Activated T-helper 1 cell treated with anti-CD3 and anti-CD28 coated beads, Interleukin-12 subunit alpha, Interleukin-12 subunit beta, Interleukin-2, Interleukin-4 antibody, amounts not matched to agents 30 ng/mL and 10 ng/mL and 1 ng/mL, durations not matched to agents 14 hours and 24 hours and 36 hours (primary cell): ENCODE measurements around the gene HES6. TPM values are rescaled to one million over a fixed set of nuclear protein-coding genes. Genes with fewer than 3 reads are reported as not detected.

Experiments used
- DNase-seq: peaks from one replicate; pipeline ENCODE4 v3.0.0; 2021; ENCODE audit warnings: low spot score
- H3K27ac Mint-ChIP-seq: one replicate; pipeline ENCODE4 v1.8.0; 2021; ENCODE audit warnings: mild to moderate bottlenecking, mixed read lengths
- H3K27me3 Mint-ChIP-seq: one replicate; pipeline ENCODE4 v1.8.0; 2022; ENCODE audit warnings: mild to moderate bottlenecking, moderate library complexity, mixed read lengths; ENCODE audit not compliant: insufficient read depth
- H3K36me3 Mint-ChIP-seq: one replicate; pipeline ENCODE4 v1.8.0; 2021; ENCODE audit warnings: low read depth, mixed read lengths
- H3K4me1 Mint-ChIP-seq: one replicate; pipeline ENCODE4 v1.8.0; 2021; ENCODE audit warnings: low read depth, mixed read lengths
- H3K4me3 Mint-ChIP-seq: one replicate; pipeline ENCODE4 v1.8.0; 2021; ENCODE audit warnings: mild to moderate bottlenecking, moderate library complexity, mixed read lengths
- H3K9me3 Mint-ChIP-seq: one replicate; pipeline ENCODE4 v1.8.0; 2021; ENCODE audit warnings: mixed read lengths
- intact Hi-C: fragments of 100-400 bp; cut with micrococcal nuclease; formaldehyde crosslinking; loops from one replicate; pipeline ENCODE4 v1.15.1; 2024
- total RNA-seq: library from RNA; stranded (reverse); gene quantifications from 2 replicates; pipeline ENCODE4 v1.2.3, GENCODE V29; 2022

The HES6 gene
- total RNA-seq, 1 donor from 2014 or later: 11.2 TPM

- DNase-seq: no peak
- Mint-ChIP-seq H3K4me3 (peak overlapping the region; percentile 66), H3K9me3 (peaks cover 3% of the 10 kb centered on the region), H3K36me3 (peaks cover 2% of the 10 kb centered on the region), H3K27ac (no peak overlapping the region), H3K4me1 (peaks cover 20% of the 10 kb centered on the region), H3K27me3 (peaks cover 65% of the 10 kb centered on the region)
- intact Hi-C loops: loop anchor here (2.0 to 5.0 kb wide), 2 partner anchors 194 to 267 kb away; partner anchors contain the start of genes ASB1 and UBE2F
Measured at GRCh38 chr2:238233625-238234024, 6.2 kb downstream of the HES6 start.

- intact Hi-C loops: loop anchor here (1.0 to 5.0 kb wide), 3 partner anchors 8 to 195 kb away; partner anchors contain the start of genes ASB1, HES6 and ILKAP
- peaks cover 2% of the 10 kb centered on the region for H3K36me3 Mint-ChIP-seq
- no peak for DNase-seq
- H3K4me3 Mint-ChIP-seq: peak overlapping the region; percentile 85
- H3K27me3 Mint-ChIP-seq: peaks cover 55% of the 10 kb centered on the region
- peaks cover 20% of the 10 kb centered on the region for H3K4me1 Mint-ChIP-seq
- H3K9me3 Mint-ChIP-seq: peaks cover 3% of the 10 kb centered on the region
- H3K27ac Mint-ChIP-seq: no peak overlapping the region
Measured at GRCh38 chr2:238231809-238232208, 8.0 kb downstream of the HES6 start.

GRCh38 chr2:238231251-238231793, 8.5 kb downstream of the HES6 start:
- Mint-ChIP-seq H3K4me3 (peak overlapping the region; percentile 85), H3K36me3 (peaks cover 2% of the 10 kb centered on the region), H3K4me1 (peaks cover 20% of the 10 kb centered on the region), H3K27ac (peak overlapping the region; percentile 56), H3K27me3 (peaks cover 52% of the 10 kb centered on the region), H3K9me3 (peaks cover 3% of the 10 kb centered on the region)
- DNase-seq: peak; percentile 77
- intact Hi-C loops: loop anchor here (1.0 to 5.0 kb wide), 3 partner anchors 9 to 196 kb away; partner anchors contain the start of genes ASB1, HES6 and ILKAP

GRCh38 chr2:238230699-238231098, 9.1 kb downstream of the HES6 start:
- peaks cover 20% of the 10 kb centered on the region for H3K4me1 Mint-ChIP-seq
- intact Hi-C loops: loop anchor here (1.0 to 5.0 kb wide), 3 partner anchors 10 to 197 kb away; partner anchors contain the start of genes ASB1, HES6 and ILKAP
- no peak for DNase-seq
- no peak overlapping the region for H3K27ac Mint-ChIP-seq
- H3K9me3 Mint-ChIP-seq: peaks cover 3% of the 10 kb centered on the region
- H3K4me3 Mint-ChIP-seq: peak overlapping the region; percentile 58
- peaks cover 2% of the 10 kb centered on the region for H3K36me3 Mint-ChIP-seq
- peaks cover 46% of the 10 kb centered on the region for H3K27me3 Mint-ChIP-seq

DNA sequence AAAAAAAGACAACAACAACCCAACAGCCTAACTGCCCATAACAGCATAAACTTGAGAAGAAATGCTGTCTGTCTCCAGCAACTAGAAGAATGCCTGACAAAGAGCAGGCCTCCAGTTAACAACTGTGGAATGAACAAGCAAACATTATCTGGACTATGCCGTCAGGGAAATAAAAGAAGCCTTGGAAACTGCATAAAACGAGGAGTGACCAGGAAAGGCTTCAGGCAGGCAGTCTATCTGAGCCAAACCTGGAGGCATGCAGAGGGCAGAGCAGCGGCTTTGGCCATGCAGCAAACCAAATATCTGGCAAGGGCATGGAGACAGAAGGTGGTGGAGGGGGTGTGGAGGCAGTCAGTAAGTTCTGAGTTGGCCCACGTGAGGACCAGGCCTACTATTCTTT, 11.1 kb downstream of the HES6 start:
- Mint-ChIP-seq H3K27me3 (peaks cover 30% of the 10 kb centered on the region), H3K27ac (no peak overlapping the region), H3K9me3 (peaks cover 3% of the 10 kb centered on the region), H3K4me1 (peaks cover 20% of the 10 kb centered on the region), H3K36me3 (no peaks in the 10 kb centered on the region), H3K4me3 (no peak overlapping the region)
- no peak for DNase-seq
- intact Hi-C loops: no loop called here

GRCh38 chr2:238227587-238228032, 12.2 kb downstream of the HES6 start:
- intact Hi-C loops: no loop called here
- H3K4me3 Mint-ChIP-seq: no peak overlapping the region
- peaks cover 21% of the 10 kb centered on the region for H3K27me3 Mint-ChIP-seq
- DNase-seq: no peak
- H3K27ac Mint-ChIP-seq: no peak overlapping the region
- peaks cover 2% of the 10 kb centered on the region for H3K36me3 Mint-ChIP-seq
- no peaks in the 10 kb centered on the region for H3K9me3 Mint-ChIP-seq
- H3K4me1 Mint-ChIP-seq: peaks cover 20% of the 10 kb centered on the region

- Mint-ChIP-seq H3K9me3 (no peaks in the 10 kb centered on the region), H3K27ac (no peak overlapping the region), H3K36me3 (peaks cover 2% of the 10 kb centered on the region), H3K4me1 (peaks cover 15% of the 10 kb centered on the region), H3K27me3 (peaks cover 18% of the 10 kb centered on the region), H3K4me3 (no peak overlapping the region)
- DNase-seq: no peak
- intact Hi-C loops: no loop called here
Measured at GRCh38 chr2:238226698-238227586, 12.9 kb downstream of the HES6 start.

DNA sequence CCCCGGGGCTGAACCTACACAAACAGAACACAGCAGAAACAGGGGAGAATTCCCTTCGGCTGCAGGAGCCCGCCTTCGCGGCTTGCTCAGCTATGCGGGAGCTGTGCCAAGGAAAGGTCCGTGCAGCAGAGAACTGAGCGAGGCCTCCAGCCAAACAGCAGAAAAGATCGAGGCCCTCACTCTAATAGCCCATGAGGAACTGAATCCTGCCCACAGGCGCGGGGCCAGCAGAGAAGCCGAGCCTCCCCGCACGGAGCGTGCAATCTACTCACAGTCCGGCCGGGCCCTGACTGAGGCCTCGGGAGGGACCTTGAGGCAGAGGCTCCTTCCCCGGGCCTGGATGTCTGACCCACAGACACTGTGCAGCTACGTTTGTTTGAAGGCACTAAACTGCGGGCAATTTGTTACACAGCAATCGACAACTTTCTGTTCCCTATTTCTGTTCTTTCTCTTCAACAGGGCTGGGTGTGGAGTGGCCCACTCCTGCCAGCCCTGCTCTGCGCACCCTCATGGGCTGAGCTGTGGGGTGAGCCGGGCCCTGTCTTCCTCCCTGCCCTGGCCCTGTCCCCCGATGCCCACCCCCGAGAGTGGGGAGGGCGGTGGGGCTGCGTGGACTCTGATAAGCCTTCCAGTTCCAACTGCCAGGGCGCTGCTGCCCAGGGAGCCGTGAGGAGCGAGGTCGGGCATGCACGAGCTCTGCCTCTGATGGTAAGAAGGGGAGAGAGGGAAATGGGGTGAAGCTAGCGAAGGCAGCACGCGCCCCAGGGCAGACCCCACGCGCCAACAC, 13.7 kb downstream of the HES6 start:
- no peak overlapping the region for H3K4me3 Mint-ChIP-seq
- intact Hi-C loops: no loop called here
- H3K27ac Mint-ChIP-seq: no peak overlapping the region
- peaks cover 7% of the 10 kb centered on the region for H3K4me1 Mint-ChIP-seq
- DNase-seq: no peak
- peaks cover 2% of the 10 kb centered on the region for H3K36me3 Mint-ChIP-seq
- H3K9me3 Mint-ChIP-seq: no peaks in the 10 kb centered on the region
- H3K27me3 Mint-ChIP-seq: peaks cover 13% of the 10 kb centered on the region

GRCh38 chr2:238225121-238225520, 14.7 kb downstream of the HES6 start:
- no peak overlapping the region for H3K27ac Mint-ChIP-seq
- intact Hi-C loops: no loop called here

GRCh38 chr2:238224356-238225035, 15.3 kb downstream of the HES6 start:
- Mint-ChIP-seq H3K36me3 (peaks cover 2% of the 10 kb centered on the region), H3K9me3 (no peaks in the 10 kb centered on the region), H3K4me3 (no peak overlapping the region), H3K27ac (no peak overlapping the region), H3K4me1 (no peaks in the 10 kb centered on the region), H3K27me3 (peaks cover 4% of the 10 kb centered on the region)
- no peak for DNase-seq
- intact Hi-C loops: no loop called here

More at GRCh38 chr2:238225121-238225520, 14.7 kb downstream of the HES6 start:
- Mint-ChIP-seq H3K36me3 (peaks cover 2% of the 10 kb centered on the region), H3K9me3 (no peaks in the 10 kb centered on the region), H3K4me3 (no peak overlapping the region), H3K27me3 (peaks cover 8% of the 10 kb centered on the region), H3K4me1 (no peaks in the 10 kb centered on the region)
- DNase-seq: no peak

DNA sequence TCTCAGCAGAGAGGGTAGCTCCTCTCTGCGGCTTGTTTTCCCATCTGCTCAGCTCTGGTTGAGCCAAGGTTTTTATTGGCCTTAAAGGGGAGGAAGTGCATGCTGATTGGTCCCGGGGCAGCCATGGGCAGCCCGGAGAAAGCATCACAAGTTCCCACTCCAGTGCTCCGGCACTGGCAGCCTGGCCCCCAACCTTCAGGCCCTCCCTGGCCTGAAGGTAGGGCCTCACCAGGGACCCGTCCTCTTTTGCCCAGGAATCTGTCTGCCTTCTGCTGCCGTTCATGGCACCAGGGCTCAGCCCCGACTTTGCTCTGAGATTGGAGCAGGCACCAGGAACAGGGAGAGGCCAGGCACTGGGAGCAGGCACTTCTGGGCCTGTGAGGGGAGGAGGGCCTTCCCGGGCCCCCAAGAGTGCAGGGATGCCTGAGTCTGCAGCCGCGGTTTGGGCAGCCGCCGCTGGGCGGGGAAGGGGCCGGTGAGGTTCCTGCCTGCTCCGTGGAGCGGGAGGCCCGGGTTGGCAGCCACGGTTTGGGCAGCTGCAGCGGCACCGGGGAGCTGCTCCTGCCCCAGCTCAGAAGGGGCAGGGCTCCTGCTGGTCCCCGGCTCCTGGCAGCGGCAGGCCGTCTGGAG, 18.8 kb downstream of the HES6 start:
- intact Hi-C loops: no loop called here
- no peaks in the 10 kb centered on the region for H3K9me3 Mint-ChIP-seq

More for the DNA sequence above, 18.8 kb downstream of the HES6 start:
- Mint-ChIP-seq H3K27ac (no peak overlapping the region), H3K27me3 (peaks cover 3% of the 10 kb centered on the region), H3K4me1 (no peaks in the 10 kb centered on the region), H3K36me3 (peaks cover 2% of the 10 kb centered on the region), H3K4me3 (peak overlapping the region; percentile 7)
- no peak for DNase-seq
